Measurements from ENCODE around the gene KCNJ11. TPM values are rescaled to one million over a fixed set of nuclear protein-coding genes. Genes with fewer than 3 reads are reported as not detected.

Gene KCNJ11
- not detected in 2 replicates for total RNA-seq (2014; rRNA removed; shearing (Covaris generic))
- not detected in 2 replicates for polyA plus RNA-seq (2016; fragmentation: Nextera tagmentation; extraction: Ambion mirVana)

- no peak for DNase-seq
- Histone ChIP-seq H3F3A (ENCODE audit: insufficient read depth) (no peaks in the 10 kb centered on the region), H3K9me2 (ENCODE audit: insufficient read depth) (no peaks in the 10 kb centered on the region), H3K36me3 (ENCODE audit: low read depth) (no peaks in the 10 kb centered on the region), H2AFZ (no peak within 1 kb of the TSS), H3K4me3 (0 out of 2 replicates have a peak within 1 kb of the TSS, but pooled peaks have one; percentile 34), H4K20me1 (ENCODE audit: insufficient read depth) (no peaks in the 10 kb centered on the region), H3K27ac (no peak within 1 kb of the TSS), H3K9ac (no peak within 1 kb of the TSS), H3K79me2 (ENCODE audit: insufficient read depth) (no peaks in the 10 kb centered on the region), H3K4me2 (ENCODE audit: unreplicated experiment) (no peak within 1 kb of the TSS), H3K4me1 (ENCODE audit: insufficient read depth) (no peaks in the 10 kb centered on the region; the same call in 1 of the 2 replicates), H3K27me3 (replicated peaks; ENCODE audit: insufficient read depth) (0 out of 2 replicates have a peak, but pooled peaks cover 5% of the 10 kb centered on the region), H3K9me3 (ENCODE audit: low read depth) (no peaks in the 10 kb centered on the region)
- no peak for TF ChIP-seq EZH2phosphoT487 (IDR thresholded peaks at IDR 0.05; ENCODE audit: insufficient read depth, low read depth)
- TF ChIP-seq EZH2 (IDR thresholded peaks at IDR 0.05; ENCODE audit: insufficient read depth, poor library complexity, severe bottlenecking): no peak
- WGBS, 2 experiments (ENCODE audit: low coverage in 1 of 2, low lambda C conversion rate in 2 of 2, missing lambda C conversion rate in 2 of 2): 2 to 7% methylated on average over 23 to 53 of the region's 53 CpGs
- in situ Hi-C loops (cut with MboI): loop anchor here (10.0 kb wide), 1 partner anchor 116 kb away; no protein-coding TSS in a partner anchor
Measured at GRCh38 chr11:17388609-17389210, at the start of gene KCNJ11. Gene KCNJ11 (minus strand): TSS chr11:17388659. CDS start chr11:17388091, 568 bp downstream.

- no peak overlapping the region for H2AFZ ChIP-seq
Measured at GRCh38 chr11:17437366-17437765, 48.9 kb upstream of the KCNJ11 start.

GRCh38 chr11:17434108-17434507 is 45.6 kb upstream of the KCNJ11 start:
- TF ChIP-seq EZH2phosphoT487 (IDR thresholded peaks at IDR 0.05; ENCODE audit: insufficient read depth, low read depth) (no peak), EZH2 (IDR thresholded peaks at IDR 0.05; ENCODE audit: insufficient read depth, poor library complexity, severe bottlenecking) (no peak)
- Histone ChIP-seq H2AFZ (no peak overlapping the region), H3K9me3 (ENCODE audit: low read depth) (no peaks in the 10 kb centered on the region), H3K4me3 (no peak overlapping the region), H3K4me1 (ENCODE audit: insufficient read depth) (no peaks in the 10 kb centered on the region), H3F3A (ENCODE audit: insufficient read depth) (no peaks in the 10 kb centered on the region), H3K9ac (no peak overlapping the region), H4K20me1 (ENCODE audit: insufficient read depth) (no peaks in the 10 kb centered on the region), H3K4me2 (ENCODE audit: unreplicated experiment) (no peak overlapping the region), H3K79me2 (ENCODE audit: insufficient read depth) (no peaks in the 10 kb centered on the region), H3K27ac (no peak overlapping the region), H3K27me3 (replicated peaks; ENCODE audit: insufficient read depth) (no peaks in the 10 kb centered on the region; the same call in none of the 2 replicates), H3K36me3 (ENCODE audit: low read depth) (no peaks in the 10 kb centered on the region), H3K9me2 (ENCODE audit: insufficient read depth) (no peaks in the 10 kb centered on the region)
- WGBS, 2 experiments (ENCODE audit: low coverage in 1 of 2, low lambda C conversion rate in 2 of 2, missing lambda C conversion rate in 2 of 2): 41 to 47% methylated on average over 4 of the region's 4 CpGs
- in situ Hi-C loops (cut with MboI): no loop called here
- DNase-seq: no peak

More at GRCh38 chr11:17437366-17437765, 48.9 kb upstream of the KCNJ11 start:
- Histone ChIP-seq H3K4me2 (ENCODE audit: unreplicated experiment) (no peak overlapping the region), H3K27me3 (replicated peaks; ENCODE audit: insufficient read depth) (peaks cover 17% of the 10 kb centered on the region; the same call in 1 of the 2 replicates), H3K4me3 (no peak overlapping the region), H3K27ac (no peak overlapping the region), H3F3A (ENCODE audit: insufficient read depth) (no peaks in the 10 kb centered on the region), H3K4me1 (ENCODE audit: insufficient read depth) (no peaks in the 10 kb centered on the region), H3K9me3 (ENCODE audit: low read depth) (no peaks in the 10 kb centered on the region), H3K9ac (no peak overlapping the region), H3K36me3 (ENCODE audit: low read depth) (no peaks in the 10 kb centered on the region), H3K9me2 (ENCODE audit: insufficient read depth) (no peaks in the 10 kb centered on the region), H3K79me2 (ENCODE audit: insufficient read depth) (no peaks in the 10 kb centered on the region), H4K20me1 (ENCODE audit: insufficient read depth) (no peaks in the 10 kb centered on the region)
- WGBS, 2 experiments (ENCODE audit: low coverage in 1 of 2, low lambda C conversion rate in 2 of 2, missing lambda C conversion rate in 2 of 2): 46 to 49% methylated on average over 3 of the region's 3 CpGs
- in situ Hi-C loops (cut with MboI): no loop called here
- no peak for TF ChIP-seq EZH2phosphoT487 (IDR thresholded peaks at IDR 0.05; ENCODE audit: insufficient read depth, low read depth)
- TF ChIP-seq EZH2 (IDR thresholded peaks at IDR 0.05; ENCODE audit: insufficient read depth, poor library complexity, severe bottlenecking): no peak
- DNase-seq: no peak

GRCh38 chr11:17432002-17432401 is 43.5 kb upstream of the KCNJ11 start:
- Histone ChIP-seq H3K9me2 (ENCODE audit: insufficient read depth) (no peaks in the 10 kb centered on the region), H3K4me1 (ENCODE audit: insufficient read depth) (no peaks in the 10 kb centered on the region), H3K9me3 (ENCODE audit: low read depth) (no peaks in the 10 kb centered on the region), H3K27ac (no peak overlapping the region), H3K9ac (no peak overlapping the region), H3F3A (ENCODE audit: insufficient read depth) (no peaks in the 10 kb centered on the region), H2AFZ (no peak overlapping the region), H3K27me3 (replicated peaks; ENCODE audit: insufficient read depth) (no peaks in the 10 kb centered on the region; the same call in none of the 2 replicates), H3K79me2 (ENCODE audit: insufficient read depth) (no peaks in the 10 kb centered on the region), H3K4me2 (ENCODE audit: unreplicated experiment) (no peak overlapping the region), H3K36me3 (ENCODE audit: low read depth) (no peaks in the 10 kb centered on the region), H3K4me3 (no peak overlapping the region), H4K20me1 (ENCODE audit: insufficient read depth) (no peaks in the 10 kb centered on the region)
- in situ Hi-C loops (cut with MboI): no loop called here
- TF ChIP-seq EZH2phosphoT487 (IDR thresholded peaks at IDR 0.05; ENCODE audit: insufficient read depth, low read depth) (no peak), EZH2 (IDR thresholded peaks at IDR 0.05; ENCODE audit: insufficient read depth, poor library complexity, severe bottlenecking) (no peak)
- 22 to 24% methylated on average over 7 of the region's 7 CpGs for WGBS, 2 experiments (ENCODE audit: low coverage in 1 of 2, low lambda C conversion rate in 2 of 2, missing lambda C conversion rate in 2 of 2)
- no peak for DNase-seq
